GM19372 (cell line): Measurements from ENCODE around the gene ETF1.
A peak's percentile ranks its signal among the peaks of the same experiment; 100 is the strongest.
"Not testable (repeated sequence)": the region's sequence is repeated elsewhere in the genome, so short reads cannot be mapped to it uniquely, and the experiment has no call there.

Source experiments
- ATAC-seq: cut with Tn5 transposase; IDR thresholded peaks from one replicate; pipeline ENCODE4 v1.9.1; 2021; ENCODE audit warnings: mild to moderate bottlenecking, low read depth, moderate library complexity; ENCODE audit not compliant: unreplicated experiment

The ETF1 gene

GRCh38 chr5:138492560-138493045 lies 50.4 kb downstream of the ETF1 start:
- no peak for ATAC-seq

GRCh38 chr5:138491669-138492559 lies 51.1 kb downstream of the ETF1 start:
- ATAC-seq = peak; percentile 99

- ATAC-seq = no peak
Measured at GRCh38 chr5:138491284-138491648, 51.8 kb downstream of the ETF1 start.

- ATAC-seq = no peak
Measured at GRCh38 chr5:138490648-138491283, 52.3 kb downstream of the ETF1 start.

GRCh38 chr5:138489683-138490061 lies 53.4 kb downstream of the ETF1 start:
- ATAC-seq = no peak

- no peak for ATAC-seq
Measured at GRCh38 chr5:138488481-138488945, 54.5 kb downstream of the ETF1 start.

GRCh38 chr5:138482638-138483037 lies 60.4 kb downstream of the ETF1 start:
- no peak for ATAC-seq

GRCh38 chr5:138476918-138477317 lies 66.1 kb downstream of the ETF1 start:
- no peak for ATAC-seq

GRCh38 chr5:138473151-138473550 lies 69.9 kb downstream of the ETF1 start:
- not testable (repeated sequence) for ATAC-seq

GRCh38 chr5:138472353-138472752 lies 70.7 kb downstream of the ETF1 start:
- no peak for ATAC-seq

GRCh38 chr5:138471052-138471361 lies 72.0 kb downstream of the ETF1 start:
- ATAC-seq = no peak

GRCh38 chr5:138470322-138471051 lies 72.5 kb downstream of the ETF1 start:
- ATAC-seq = no peak

- ATAC-seq = no peak
Measured at GRCh38 chr5:138469540-138470321, 73.3 kb downstream of the ETF1 start.

- ATAC-seq = no peak
Measured at GRCh38 chr5:138468966-138469539, 74.0 kb downstream of the ETF1 start.

- ATAC-seq = no peak
Measured at GRCh38 chr5:138468133-138468965, 74.7 kb downstream of the ETF1 start.

- ATAC-seq = no peak
Measured at GRCh38 chr5:138467711-138468132, 75.3 kb downstream of the ETF1 start.

- ATAC-seq = no peak
Measured at GRCh38 chr5:138466900-138467710, 75.9 kb downstream of the ETF1 start.

- ATAC-seq = no peak
Measured at GRCh38 chr5:138466125-138466899, 76.7 kb downstream of the ETF1 start.
